GOT3 (cell line): ENCODE measurements around the gene PARN.
"Not testable (repeated sequence)": the region's sequence is repeated elsewhere in the genome, so short reads cannot be mapped to it uniquely, and the experiment has no call there.

Experiments
- DNase-seq: peaks from one replicate; lab custom pipeline; 2025; ENCODE audit warnings: mixed read lengths; lab: John Stamatoyannopoulos, UW

PARN gene

GRCh38 chr16:14472357-14472756 is 157.7 kb downstream of the PARN start:
- no peak for DNase-seq

- DNase-seq = no peak
Observed at GRCh38 chr16:14470788-14471187, 159.3 kb downstream of the PARN start.

DNA sequence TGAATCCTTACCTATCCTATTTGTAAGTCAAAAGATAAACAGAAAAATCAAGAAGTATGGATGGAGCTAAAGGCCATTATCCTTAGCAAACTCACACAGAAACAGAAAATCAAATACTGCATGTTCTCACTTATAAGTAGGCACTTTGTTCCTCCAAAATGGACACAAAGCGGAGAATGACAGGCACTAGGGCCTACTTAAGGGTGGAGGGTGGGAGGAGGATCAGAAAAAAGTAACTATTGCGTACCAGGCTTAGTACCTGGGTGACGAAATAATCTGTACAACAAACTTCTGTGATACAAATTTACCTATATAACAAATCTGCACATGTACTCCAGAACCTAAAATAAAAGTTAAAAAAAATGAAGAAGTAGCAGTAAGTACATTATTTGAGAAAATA is 164.3 kb downstream of the PARN start:
- no peak for DNase-seq

GRCh38 chr16:14464796-14465195 is 165.3 kb downstream of the PARN start:
- DNase-seq = no peak

DNA sequence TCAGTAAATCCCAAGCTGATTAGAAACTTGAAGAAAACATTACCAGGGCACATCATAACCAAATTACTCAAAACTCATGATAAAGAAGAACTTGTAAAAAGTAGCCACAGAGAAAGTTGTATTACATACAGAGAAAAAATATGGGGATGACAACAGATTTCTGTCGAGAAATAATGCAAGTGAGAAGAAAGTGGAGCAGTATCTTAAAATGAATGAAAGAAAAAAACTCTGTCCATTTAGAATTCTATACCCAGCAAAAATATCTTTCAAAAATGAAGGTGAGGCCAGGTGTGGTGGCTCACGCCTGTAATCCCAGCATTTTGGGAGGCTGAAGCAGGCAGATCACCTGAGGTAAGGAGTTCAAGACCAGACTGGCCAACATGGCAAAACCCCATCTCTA is 165.9 kb downstream of the PARN start:
- DNase-seq = no peak

DNA sequence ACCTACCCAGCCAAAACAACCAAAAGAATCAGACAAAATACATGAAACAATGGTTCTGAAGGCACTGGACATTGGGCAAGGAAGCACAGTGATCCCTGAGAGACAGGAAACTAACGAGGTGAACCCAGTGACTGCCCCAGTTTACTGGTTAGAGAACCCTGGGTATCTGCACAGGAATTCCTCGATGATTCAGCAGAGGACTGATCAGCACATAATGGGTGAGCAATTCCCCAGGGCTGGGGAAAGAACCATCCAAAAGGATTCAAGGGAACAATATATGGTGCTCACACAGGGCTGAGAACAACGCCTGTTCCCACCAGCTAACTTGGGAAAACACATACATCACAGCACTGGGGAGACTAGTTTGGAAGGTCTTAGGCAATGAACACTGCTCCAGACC is 167.2 kb downstream of the PARN start:
- no peak for DNase-seq

DNA sequence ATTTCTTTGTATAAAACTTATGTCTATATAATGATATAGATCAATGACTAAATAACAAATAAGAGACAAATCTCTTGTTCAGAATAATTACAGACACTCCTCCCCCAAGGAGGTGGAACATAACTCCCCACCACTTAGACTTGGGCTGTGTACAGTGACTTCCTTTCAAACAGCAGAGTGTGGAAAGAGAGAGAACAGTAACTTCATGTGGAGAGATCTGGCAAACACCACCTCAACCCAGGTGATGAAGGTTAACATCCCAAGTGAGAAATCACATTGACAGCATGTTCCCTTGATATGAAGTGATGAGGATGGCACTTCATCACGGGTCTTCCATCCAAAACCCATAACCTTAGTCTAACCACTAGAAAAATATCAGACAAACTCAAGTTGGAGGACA is 169.3 kb downstream of the PARN start:
- DNase-seq = no peak

- DNase-seq = no peak
Observed at GRCh38 chr16:14458576-14458975, 171.5 kb downstream of the PARN start.

GRCh38 chr16:14456793-14457481 is 173.1 kb downstream of the PARN start:
- no peak for DNase-seq

- no peak for DNase-seq
Observed at GRCh38 chr16:14455573-14455972, 174.5 kb downstream of the PARN start.

- no peak for DNase-seq
Observed at GRCh38 chr16:14454391-14454790, 175.7 kb downstream of the PARN start.

DNA sequence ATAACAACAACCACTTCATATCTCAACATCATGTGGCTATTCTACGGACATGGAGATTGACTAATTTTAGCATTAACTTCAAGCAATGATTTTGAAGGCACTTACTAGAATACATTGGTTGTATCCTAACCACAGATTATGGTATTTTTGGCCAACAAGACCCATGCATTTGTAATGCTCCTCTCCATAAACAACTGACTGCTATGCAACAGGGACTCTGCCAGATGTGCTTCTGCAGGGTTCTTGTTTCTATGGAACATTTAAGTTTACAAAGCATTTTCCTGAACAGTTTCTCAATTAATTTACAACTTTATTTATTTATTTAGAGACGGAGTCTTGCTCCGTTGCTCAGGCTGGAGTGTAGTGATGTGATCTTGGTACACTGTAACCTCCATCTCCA is 178.0 kb downstream of the PARN start:
- no peak for DNase-seq

GRCh38 chr16:14450846-14451245 is 179.2 kb downstream of the PARN start:
- DNase-seq = no peak

- no peak for DNase-seq
Observed at GRCh38 chr16:14449790-14450480, 180.1 kb downstream of the PARN start.

DNA sequence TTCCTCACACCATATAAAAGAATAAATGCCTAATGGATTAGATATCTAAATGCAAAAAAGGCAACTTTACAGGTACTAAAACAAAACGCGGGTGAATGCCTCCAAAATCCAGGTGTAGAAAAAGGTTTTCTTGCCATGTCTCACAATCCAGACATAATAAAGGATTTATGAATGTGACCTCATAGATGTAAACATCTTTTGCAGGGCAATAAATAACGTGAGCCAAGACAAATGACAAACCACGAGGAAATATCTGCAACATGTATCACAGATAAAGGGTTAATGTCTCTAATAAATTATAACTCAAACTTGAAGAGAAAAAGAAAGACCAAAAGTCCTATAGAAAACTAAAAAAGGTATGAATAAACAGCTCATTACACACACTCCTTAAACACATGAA is 180.7 kb downstream of the PARN start:
- no peak for DNase-seq

GRCh38 chr16:14448879-14449278 is 181.2 kb downstream of the PARN start:
- no peak for DNase-seq

- DNase-seq = no peak
Observed at GRCh38 chr16:14447783-14448182, 182.3 kb downstream of the PARN start.

DNA sequence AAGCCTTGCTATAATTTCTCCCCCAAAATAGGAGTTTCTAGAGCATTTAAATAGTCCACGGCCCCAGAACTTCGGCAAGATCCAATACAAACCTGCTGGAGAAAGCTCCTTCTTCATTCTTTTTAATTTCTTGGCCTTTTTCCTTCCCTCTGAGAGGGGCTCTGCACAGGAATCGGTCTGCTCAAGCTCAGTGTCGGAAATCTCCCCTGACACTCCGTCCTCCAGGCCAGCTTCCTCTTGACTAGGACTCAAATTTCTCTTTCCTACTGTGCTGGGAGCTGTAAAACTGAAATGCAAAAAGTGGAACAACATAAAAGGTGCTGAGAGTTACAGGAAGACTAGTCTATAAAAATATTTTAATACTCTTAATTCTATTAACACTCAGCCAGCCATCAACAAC is 183.3 kb downstream of the PARN start:
- no peak for DNase-seq

DNA sequence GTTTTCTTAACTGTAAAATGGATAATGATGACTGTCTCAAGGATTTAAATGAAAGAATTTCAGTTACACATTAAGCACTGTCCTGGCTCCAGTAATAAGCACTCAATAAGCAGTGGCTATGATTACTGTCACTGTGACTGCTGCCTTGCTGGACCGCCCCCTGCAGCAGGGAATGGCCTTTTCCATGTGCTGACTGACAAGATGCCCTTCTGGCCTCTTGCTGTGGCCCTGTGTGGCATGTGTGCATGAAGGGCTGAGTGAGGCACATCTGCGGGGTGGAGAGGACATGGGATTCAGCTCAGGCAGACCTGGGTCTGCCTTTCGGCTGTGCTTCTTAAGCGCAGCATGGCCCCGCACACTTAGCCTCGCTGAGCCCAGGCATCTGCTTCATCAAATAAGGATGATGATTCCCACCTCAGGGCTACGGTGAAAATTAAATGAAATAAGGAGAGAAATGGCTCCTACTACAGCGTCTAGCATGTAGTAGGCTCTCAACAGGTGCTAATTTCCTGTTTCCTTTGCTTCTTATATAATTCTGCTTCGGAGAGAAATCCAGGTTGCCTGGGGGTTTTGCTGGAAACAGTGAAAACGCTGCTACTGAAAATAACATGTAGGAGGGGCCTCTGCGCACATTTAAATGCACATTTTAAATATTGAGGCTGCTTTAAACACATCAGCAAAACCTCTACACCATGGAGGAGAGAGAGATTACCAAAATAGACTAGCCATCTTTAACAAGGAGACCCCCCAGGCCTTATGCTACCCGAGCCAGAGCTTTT is 183.9 kb downstream of the PARN start:
- no peak for DNase-seq

- no peak for DNase-seq
Observed at GRCh38 chr16:14444979-14445810, 184.9 kb downstream of the PARN start.

GRCh38 chr16:14441533-14441932 is 188.5 kb downstream of the PARN start:
- not testable (repeated sequence) for DNase-seq

GRCh38 chr16:14438256-14438655 is 191.8 kb downstream of the PARN start:
- DNase-seq = no peak
